ENCODE measurements around the gene AOPEP. TPM values are rescaled to one million over a fixed set of nuclear protein-coding genes. Genes with fewer than 3 reads are reported as not detected.

AOPEP gene
- total RNA-seq, 1 experiment from 2014 or later = 36.4 TPM

DNA sequence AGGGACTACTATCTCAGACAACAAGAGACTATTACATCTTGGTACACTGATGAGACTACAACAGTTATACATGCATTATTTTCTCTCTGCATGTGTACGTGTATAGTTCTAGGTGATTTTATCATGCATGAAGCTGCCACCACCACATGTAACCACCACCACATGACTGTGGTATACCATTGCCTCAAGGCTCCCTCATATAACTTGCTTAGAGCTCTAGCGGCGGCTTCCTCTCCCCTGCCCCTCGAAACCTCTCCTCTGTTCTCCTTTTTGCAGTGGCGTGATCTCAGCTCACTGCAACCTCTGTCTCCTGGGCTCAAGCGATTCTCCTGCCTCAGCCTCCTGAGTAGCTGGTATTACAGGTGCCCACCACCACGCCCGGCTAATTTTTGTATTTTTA lies 162.3 kb downstream of the AOPEP start:
- H3K27me3 ChIP-seq (ENCODE audit: control insufficient read depth, insufficient read depth, low read length) = no peaks in the 10 kb centered on the region
- H3K36me3 ChIP-seq (ENCODE audit: control insufficient read depth, insufficient read depth, low read length) = no peaks in the 10 kb centered on the region
- no peak for TF ChIP-seq POLR2AphosphoS5 (IDR thresholded peaks at IDR 0.05; ENCODE audit: low read depth, low read length)
- TF ChIP-seq CTCF (IDR thresholded peaks at IDR 0.05) = no peak
- no peak for TF ChIP-seq TCF7L2 (IDR thresholded peaks at IDR 0.05; ENCODE audit: low read depth, low read length)
- TF ChIP-seq SIN3A (IDR thresholded peaks at IDR 0.05; ENCODE audit: borderline replicate concordance, insufficient read depth, low read depth, low read length) = no peak
- TF ChIP-seq, protein P1, sequence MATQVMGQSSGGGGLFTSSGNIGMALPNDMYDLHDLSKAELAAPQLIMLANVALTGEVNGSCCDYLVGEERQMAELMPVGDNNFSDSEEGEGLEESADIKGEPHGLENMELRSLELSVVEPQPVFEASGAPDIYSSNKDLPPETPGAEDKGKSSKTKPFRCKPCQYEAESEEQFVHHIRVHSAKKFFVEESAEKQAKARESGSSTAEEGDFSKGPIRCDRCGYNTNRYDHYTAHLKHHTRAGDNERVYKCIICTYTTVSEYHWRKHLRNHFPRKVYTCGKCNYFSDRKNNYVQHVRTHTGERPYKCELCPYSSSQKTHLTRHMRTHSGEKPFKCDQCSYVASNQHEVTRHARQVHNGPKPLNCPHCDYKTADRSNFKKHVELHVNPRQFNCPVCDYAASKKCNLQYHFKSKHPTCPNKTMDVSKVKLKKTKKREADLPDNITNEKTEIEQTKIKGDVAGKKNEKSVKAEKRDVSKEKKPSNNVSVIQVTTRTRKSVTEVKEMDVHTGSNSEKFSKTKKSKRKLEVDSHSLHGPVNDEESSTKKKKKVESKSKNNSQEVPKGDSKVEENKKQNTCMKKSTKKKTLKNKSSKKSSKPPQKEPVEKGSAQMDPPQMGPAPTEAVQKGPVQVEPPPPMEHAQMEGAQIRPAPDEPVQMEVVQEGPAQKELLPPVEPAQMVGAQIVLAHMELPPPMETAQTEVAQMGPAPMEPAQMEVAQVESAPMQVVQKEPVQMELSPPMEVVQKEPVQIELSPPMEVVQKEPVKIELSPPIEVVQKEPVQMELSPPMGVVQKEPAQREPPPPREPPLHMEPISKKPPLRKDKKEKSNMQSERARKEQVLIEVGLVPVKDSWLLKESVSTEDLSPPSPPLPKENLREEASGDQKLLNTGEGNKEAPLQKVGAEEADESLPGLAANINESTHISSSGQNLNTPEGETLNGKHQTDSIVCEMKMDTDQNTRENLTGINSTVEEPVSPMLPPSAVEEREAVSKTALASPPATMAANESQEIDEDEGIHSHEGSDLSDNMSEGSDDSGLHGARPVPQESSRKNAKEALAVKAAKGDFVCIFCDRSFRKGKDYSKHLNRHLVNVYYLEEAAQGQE (IDR thresholded peaks at IDR 0.05; ENCODE audit: insufficient read depth in 1 of 2, low read depth in 2 of 2, low read length in 1 of 2) = no peak
- peaks cover 18% of the 10 kb centered on the region for H3K4me1 ChIP-seq (ENCODE audit: control insufficient read depth, insufficient read depth, low read length)
- H3K27ac ChIP-seq (ENCODE audit: low read length) = peak overlapping the region; percentile 76; the same call in 1 of the 2 replicates
- POLR2A ChIA-PET = no interaction called here
- in situ Hi-C loops (cut with HindIII; ENCODE audit: low pct_unique_long_range_greater_than_20kb, low sequenced_read_pairs) = no loop called here
- no TSS peak for BruUV-seq (replicated peaks)
- ATAC-seq (no peak), DNase-seq (ENCODE audit: low read depth, low spot score) (no peak)
- H3K9me3 ChIP-seq (ENCODE audit: control insufficient read depth, insufficient read depth, low read depth, low read length) = peaks cover 12% of the 10 kb centered on the region; the same call in 1 of the 2 replicates
- CTCF ChIA-PET = no interaction called here
- intact Hi-C loops (cut with micrococcal nuclease; ENCODE audit: unreplicated experiment) = no loop called here
- no peak overlapping the region for H3K4me3 ChIP-seq (ENCODE audit: low read depth in 2 of 2, low read length in 2 of 2)

GRCh38 chr9:94889628-94890027 lies 163.1 kb downstream of the AOPEP start:
- CTCF ChIA-PET = no interaction called here
- intact Hi-C loops (cut with micrococcal nuclease; ENCODE audit: unreplicated experiment) (no loop called here), in situ Hi-C loops (cut with HindIII; ENCODE audit: low pct_unique_long_range_greater_than_20kb, low sequenced_read_pairs) (no loop called here)
- BruUV-seq (replicated peaks) = no TSS peak
- Histone ChIP-seq H3K4me1 (ENCODE audit: control insufficient read depth, insufficient read depth, low read length) (peaks cover 18% of the 10 kb centered on the region), H3K27ac (ENCODE audit: low read length) (no peak overlapping the region; the same call in 1 of the 2 replicates), H3K4me3 (ENCODE audit: low read depth in 2 of 2, low read length in 2 of 2) (no peak overlapping the region), H3K27me3 (ENCODE audit: control insufficient read depth, insufficient read depth, low read length) (no peaks in the 10 kb centered on the region), H3K9me3 (ENCODE audit: control insufficient read depth, insufficient read depth, low read depth, low read length) (peaks cover 12% of the 10 kb centered on the region; the same call in 1 of the 2 replicates), H3K36me3 (ENCODE audit: control insufficient read depth, insufficient read depth, low read length) (no peaks in the 10 kb centered on the region)
- ATAC-seq (no peak), DNase-seq (ENCODE audit: low read depth, low spot score) (no peak)
- TF ChIP-seq CTCF (IDR thresholded peaks at IDR 0.05) (no peak), POLR2AphosphoS5 (IDR thresholded peaks at IDR 0.05; ENCODE audit: low read depth, low read length) (no peak), TCF7L2 (IDR thresholded peaks at IDR 0.05; ENCODE audit: low read depth, low read length) (no peak), SIN3A (IDR thresholded peaks at IDR 0.05; ENCODE audit: borderline replicate concordance, insufficient read depth, low read depth, low read length) (no peak)
- TF ChIP-seq, protein P1 (IDR thresholded peaks at IDR 0.05; ENCODE audit: insufficient read depth in 1 of 2, low read depth in 2 of 2, low read length in 1 of 2) = no peak
- POLR2A ChIA-PET = no interaction called here

Measured in Panc1 (cell line).